PC-3 (cell line): ENCODE results near the gene GRIN1.

Experiments used
- EZH2 ChIP-seq: fragments of 300-600 bp; sonication (generic); IDR thresholded peaks from one replicate; pipeline ENCODE4 v1.6.1; 2017; ENCODE audit warnings: antibody characterized with exemption, mild to moderate bottlenecking, low read length; ENCODE audit not compliant: unreplicated experiment
- EZH2phosphoT487 ChIP-seq: fragments of 300-600 bp; sonication (generic); IDR thresholded peaks from 2 replicates; pipeline ENCODE4 v1.6.1; 2018; ENCODE audit warnings: mild to moderate bottlenecking, antibody characterized with exemption, low read length, borderline replicate concordance
- TF ChIP-seq, protein P1 (sequence below): fragments of 300-600 bp; sonication (generic); conservative IDR thresholded peaks from 2 replicates; pipeline ENCODE4 v1.5.1; 2017; ENCODE audit warnings: antibody characterized with exemption, low read depth, mild to moderate bottlenecking, low read length

DNA sequence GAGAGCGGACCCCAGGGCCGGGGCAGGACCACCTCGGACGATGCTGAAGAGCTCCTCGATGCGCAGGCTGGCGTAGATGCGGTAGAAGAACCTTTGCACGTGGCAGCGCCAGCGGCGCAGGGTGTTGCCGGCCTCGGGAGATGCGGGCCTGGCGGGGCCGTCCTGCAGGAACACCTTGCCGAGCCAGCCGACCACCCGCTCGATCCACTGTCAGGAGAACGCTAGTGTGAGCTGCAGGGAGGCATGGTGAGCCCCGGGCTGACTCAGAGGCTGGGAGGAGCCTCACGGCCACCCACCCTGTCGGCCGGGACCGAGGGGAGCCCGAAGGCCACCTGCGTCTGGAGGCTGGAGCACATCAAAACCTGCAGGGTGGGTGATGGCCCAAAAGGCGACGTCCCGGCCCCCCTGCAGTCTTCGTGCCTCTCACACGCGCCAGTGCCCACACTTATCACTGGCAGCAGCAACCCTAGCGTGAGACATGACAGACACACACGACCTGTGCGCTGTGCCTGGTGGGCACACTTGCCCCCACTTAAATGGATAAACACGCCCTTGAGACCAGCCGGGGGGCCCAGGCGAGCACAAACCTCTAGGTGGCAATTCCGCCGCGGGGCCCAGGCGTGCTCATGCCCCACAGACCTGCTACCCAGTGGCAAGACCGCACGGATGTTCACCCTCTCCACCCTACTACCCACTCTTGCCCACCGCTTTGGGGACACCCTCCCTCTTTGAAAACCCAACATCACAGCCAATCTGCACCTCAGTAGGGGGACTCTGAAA is 46.1 kb downstream of the GRIN1 start:
- TF ChIP-seq, protein P1, sequence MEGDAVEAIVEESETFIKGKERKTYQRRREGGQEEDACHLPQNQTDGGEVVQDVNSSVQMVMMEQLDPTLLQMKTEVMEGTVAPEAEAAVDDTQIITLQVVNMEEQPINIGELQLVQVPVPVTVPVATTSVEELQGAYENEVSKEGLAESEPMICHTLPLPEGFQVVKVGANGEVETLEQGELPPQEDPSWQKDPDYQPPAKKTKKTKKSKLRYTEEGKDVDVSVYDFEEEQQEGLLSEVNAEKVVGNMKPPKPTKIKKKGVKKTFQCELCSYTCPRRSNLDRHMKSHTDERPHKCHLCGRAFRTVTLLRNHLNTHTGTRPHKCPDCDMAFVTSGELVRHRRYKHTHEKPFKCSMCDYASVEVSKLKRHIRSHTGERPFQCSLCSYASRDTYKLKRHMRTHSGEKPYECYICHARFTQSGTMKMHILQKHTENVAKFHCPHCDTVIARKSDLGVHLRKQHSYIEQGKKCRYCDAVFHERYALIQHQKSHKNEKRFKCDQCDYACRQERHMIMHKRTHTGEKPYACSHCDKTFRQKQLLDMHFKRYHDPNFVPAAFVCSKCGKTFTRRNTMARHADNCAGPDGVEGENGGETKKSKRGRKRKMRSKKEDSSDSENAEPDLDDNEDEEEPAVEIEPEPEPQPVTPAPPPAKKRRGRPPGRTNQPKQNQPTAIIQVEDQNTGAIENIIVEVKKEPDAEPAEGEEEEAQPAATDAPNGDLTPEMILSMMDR = no peak
- TF ChIP-seq EZH2 (no peak), EZH2phosphoT487 (no peak)
